IMR-90 (cell line): ENCODE data around the gene NEK9. TPM values are rescaled to one million over a fixed set of nuclear protein-coding genes. Genes with fewer than 3 reads are reported as not detected.

ENCODE experiments used
- ATAC-seq: fragments of 200-7000 bp; cut with Tn5 transposase; 2 replicates; pipeline ENCODE4 v1.9.1; 2020; ENCODE audit warnings: low read depth, mild to moderate bottlenecking, moderate library complexity
- BruUV-seq: library from RNA; stranded (reverse); fragments of 400-500 nt; replicated peaks from 2 replicates; lab custom pipeline; 2021; lab: Mats Ljungman, UMichigan
- CTCF ChIA-PET: fragments of 300-600 bp; formaldehyde crosslinking; extraction: SDS; loops from one replicate; lab custom pipeline; 2021; ENCODE audit warnings: antibody characterized with exemption; lab: Yijun Ruan, JAX
- POLR2A ChIA-PET: fragments of 300-600 bp; sonication (Branson Sonifier 250); formaldehyde crosslinking; loops from one replicate; lab custom pipeline; 2022; ENCODE audit warnings: antibody characterized with exemption; ENCODE audit not compliant: unreplicated experiment; lab: Charles Lee
- DNase-seq: peaks from one replicate; pipeline ENCODE4 v3.0.0; 2013
- H2AFZ ChIP-seq: replicated peaks from 2 replicates; pipeline ENCODE3; 2013; ENCODE audit warnings: low read length, mild to moderate bottlenecking; ENCODE audit not compliant: poor library complexity
- H2AK5ac ChIP-seq: 2 replicates; pipeline ENCODE4 v1.6.1; 2013; ENCODE audit warnings: low read depth, low read length, inconsistent platforms
- H2AK9ac ChIP-seq: replicated peaks from 2 replicates; pipeline ENCODE3; 2013; ENCODE audit warnings: mild to moderate bottlenecking, low read depth, low read length, moderate library complexity; ENCODE audit not compliant: poor library complexity
- H2BK120ac ChIP-seq: 2 replicates; pipeline ENCODE4 v1.6.1; 2013; ENCODE audit warnings: low read depth, low read length, inconsistent platforms
- H2BK15ac ChIP-seq: 3 replicates; pipeline ENCODE4 v1.6.1; 2013; ENCODE audit warnings: low read depth, low read length, inconsistent platforms
- H2BK20ac ChIP-seq: 2 replicates; pipeline ENCODE4 v1.6.1; 2013; ENCODE audit warnings: low read depth, mild to moderate bottlenecking, inconsistent platforms, low read length, moderate library complexity
- H2BK5ac ChIP-seq: 2 replicates; pipeline ENCODE4 v1.6.1; 2013; ENCODE audit warnings: mild to moderate bottlenecking, low read depth, low read length, inconsistent platforms; ENCODE audit not compliant: poor library complexity, severe bottlenecking
- H3K14ac ChIP-seq: replicated peaks from 2 replicates; pipeline ENCODE4 v1.6.1; 2013; ENCODE audit warnings: low read depth, low read length, inconsistent platforms
- H3K18ac ChIP-seq: 2 replicates; pipeline ENCODE4 v1.6.1; 2013; ENCODE audit warnings: low read depth, low read length, control low read depth
- H3K23ac ChIP-seq: 2 replicates; pipeline ENCODE4 v1.6.1; 2013; ENCODE audit warnings: low read depth, low read length, inconsistent platforms
- H3K27ac ChIP-seq: 2 replicates; pipeline ENCODE4 v1.5.1; 2013; ENCODE audit warnings: mild to moderate bottlenecking, control low read depth, low read length; ENCODE audit not compliant: insufficient read depth
- H3K27me3 ChIP-seq: 2 replicates; pipeline ENCODE4 v1.6.1; 2013; ENCODE audit warnings: low read length; ENCODE audit not compliant: control insufficient read depth, insufficient read depth
- H3K36me3 ChIP-seq: 2 replicates; pipeline ENCODE4 v1.6.1; 2013; ENCODE audit warnings: low read length, mixed read lengths; ENCODE audit not compliant: control insufficient read depth, insufficient read depth
- H3K4ac ChIP-seq: 2 replicates; pipeline ENCODE4 v1.6.1; 2013; ENCODE audit warnings: low read depth, low read length, inconsistent platforms
- H3K4me1 ChIP-seq: 2 replicates; pipeline ENCODE4 v1.6.1; 2013; ENCODE audit warnings: low read length, mixed read lengths; ENCODE audit not compliant: control insufficient read depth, insufficient read depth
- H3K4me2 ChIP-seq: 2 replicates; pipeline ENCODE4 v1.6.1; 2013; ENCODE audit warnings: low read depth, mild to moderate bottlenecking, control low read depth, low read length, moderate library complexity
- H3K4me3 ChIP-seq: 2 replicates; pipeline ENCODE4 v1.5.1; 2013; ENCODE audit warnings: low read depth, mild to moderate bottlenecking, control low read depth, low read length, moderate library complexity; ENCODE audit not compliant: insufficient read depth
- H3K56ac ChIP-seq: 2 replicates; pipeline ENCODE4 v1.6.1; 2013; ENCODE audit warnings: low read length, inconsistent platforms; ENCODE audit not compliant: insufficient read depth; ENCODE audit errors: extremely low read depth
- H3K79me1 ChIP-seq, 2 experiments: 2 replicates each; pipeline ENCODE4 v1.6.1; 2013; ENCODE audit warnings: low read length in 2 of 2, inconsistent platforms in 1 of 2, low read depth in 1 of 2
- H3K9ac ChIP-seq: 2 replicates; pipeline ENCODE4 v1.6.1; 2013; ENCODE audit warnings: low read depth, low read length, control low read depth
- H3K9me1 ChIP-seq: 2 replicates; pipeline ENCODE4 v1.6.1; 2013; ENCODE audit warnings: low read length, inconsistent platforms; ENCODE audit not compliant: insufficient read depth
- H3K9me3 ChIP-seq: 2 replicates; pipeline ENCODE4 v1.6.1; 2013; ENCODE audit warnings: low read length; ENCODE audit not compliant: control insufficient read depth, insufficient read depth
- H4K20me1 ChIP-seq: 2 replicates; pipeline ENCODE4 v1.6.1; 2013; ENCODE audit warnings: low read length, inconsistent platforms; ENCODE audit not compliant: insufficient read depth
- H4K5ac ChIP-seq: 2 replicates; pipeline ENCODE4 v1.6.1; 2013; ENCODE audit warnings: mild to moderate bottlenecking, low read depth, low read length, control low read depth
- H4K8ac ChIP-seq, 2 experiments: 2 replicates each; pipeline ENCODE4 v1.6.1; 2013; ENCODE audit warnings: low read depth in 2 of 2, low read length in 2 of 2, control low read depth in 1 of 2, inconsistent platforms in 1 of 2
- H4K91ac ChIP-seq: 2 replicates; pipeline ENCODE4 v1.6.1; 2013; ENCODE audit warnings: low read depth, low read length, inconsistent platforms; ENCODE audit not compliant: insufficient read depth
- BHLHE40 ChIP-seq: fragments of 150-350 bp; IDR thresholded peaks from 2 replicates; pipeline ENCODE4 v1.6.1; 2016; ENCODE audit warnings: mild to moderate bottlenecking, low read depth, low read length
- CEBPB ChIP-seq: IDR thresholded peaks from 2 replicates; pipeline ENCODE4 v1.6.1; 2012; ENCODE audit warnings: low read depth, low read length, improper control_type of control experiment
- CHD1 ChIP-seq: IDR thresholded peaks from 2 replicates; pipeline ENCODE4 v1.6.1; 2012; ENCODE audit warnings: low read depth, low read length, improper control_type of control experiment
- FOS ChIP-seq: fragments of 150-350 bp; IDR thresholded peaks from 2 replicates; pipeline ENCODE4 v1.6.1; 2016; ENCODE audit warnings: low read depth, low read length
- MAFK ChIP-seq: IDR thresholded peaks from 2 replicates; pipeline ENCODE4 v1.6.1; 2012; ENCODE audit warnings: low read depth, low read length, improper control_type of control experiment
- MAZ ChIP-seq: IDR thresholded peaks from 2 replicates; pipeline ENCODE4 v1.6.1; 2012; ENCODE audit warnings: low read depth, mild to moderate bottlenecking, low read length, improper control_type of control experiment, moderate library complexity, borderline replicate concordance
- MXI1 ChIP-seq: IDR thresholded peaks from 2 replicates; pipeline ENCODE4 v1.6.1; 2012; ENCODE audit warnings: low read depth, mild to moderate bottlenecking, low read length, moderate library complexity, borderline replicate concordance
- NFE2L2 ChIP-seq: fragments of 150-350 bp; IDR thresholded peaks from 2 replicates; pipeline ENCODE4 v1.6.1; 2016; ENCODE audit warnings: low read depth, mild to moderate bottlenecking, low read length
- POLR2A ChIP-seq: IDR thresholded peaks from 2 replicates; pipeline ENCODE4 v1.6.1; 2012; ENCODE audit warnings: mild to moderate bottlenecking, low read depth, low read length
- RAD21 ChIP-seq: IDR thresholded peaks from 2 replicates; pipeline ENCODE4 v1.6.1; 2012; ENCODE audit warnings: low read length, improper control_type of control experiment
- RCOR1 ChIP-seq: IDR thresholded peaks from 2 replicates; pipeline ENCODE4 v1.6.1; 2012; ENCODE audit warnings: mild to moderate bottlenecking, low read length, improper control_type of control experiment; ENCODE audit not compliant: insufficient replicate concordance
- RFX5 ChIP-seq: IDR thresholded peaks from 2 replicates; pipeline ENCODE4 v1.8.0; 2012; ENCODE audit warnings: low read depth, mild to moderate bottlenecking, low read length, moderate library complexity
- SMC3 ChIP-seq: fragments of 150-350 bp; IDR thresholded peaks from 2 replicates; pipeline ENCODE4 v1.6.1; 2016; ENCODE audit warnings: low read depth, mild to moderate bottlenecking, antibody characterized with exemption, low read length, moderate library complexity
- WGBS, 2 experiments: methylation state at CpG; one replicate each; pipeline versions ENCODE4 v1.1.5 to v1.1.7; 2013; ENCODE audit warnings: missing lambda C conversion rate in 2 of 2; ENCODE audit not compliant: insufficient read length in 1 of 2; ENCODE audit errors: extremely low coverage in 2 of 2; 5-methylcytosine and 5-hydroxymethylcytosine counted together
- dilution Hi-C: fragments of 300-500 bp; cut with HindIII; formaldehyde crosslinking; loops from one replicate; pipeline ENCODE4 v1.14.3; 2018; ENCODE audit warnings: low sequenced_read_pairs; ENCODE audit not compliant: unreplicated experiment
- in situ Hi-C: fragments of 300-500 bp; cut with MboI; formaldehyde crosslinking; loops from 3 replicates; pipeline ENCODE4 v1.14.3; 2019; ENCODE audit warnings: low sequenced_read_pairs, inconsistent platforms, mixed read lengths
- intact Hi-C: fragments of 100-400 bp; cut with micrococcal nuclease; formaldehyde crosslinking; loops from 2 replicates; pipeline ENCODE4 v1.10.0; 2022
- polyA plus RNA-seq, 3 experiments: library from polyadenylated mRNA; depleted of rRNA; stranded (reverse); fragments of >200 nt; gene quantifications; 2 replicates each; pipeline ENCODE4 v1.2.3, GENCODE V29; 2012; ENCODE audit warnings: low replicate concordance in 1 of 3
- total RNA-seq: library from RNA; depleted of rRNA; stranded (reverse); fragments of >200 nt; gene quantifications from 2 replicates; pipeline ENCODE4 v1.2.3, GENCODE V29; 2012
- TF ChIP-seq, protein P1 (sequence below): conservative IDR thresholded peaks from 2 replicates; pipeline ENCODE4 v1.5.1; 2012; ENCODE audit warnings: mild to moderate bottlenecking, low read depth, low read length, improper control_type of control experiment
- TF ChIP-seq, protein P2 (sequence below): fragments of 150-350 bp; IDR thresholded peaks from 2 replicates; pipeline ENCODE4 v1.6.1; 2017; ENCODE audit warnings: mild to moderate bottlenecking, antibody characterized with exemption, low read length, low read depth
- TF ChIP-seq, protein P3 (sequence below): fragments of 150-350 bp; IDR thresholded peaks from 2 replicates; pipeline ENCODE4 v1.6.1; 2016; ENCODE audit warnings: low read depth, mild to moderate bottlenecking, low read length, moderate library complexity, borderline replicate concordance

The NEK9 gene
- total and polyA plus RNA-seq, 2 of the 4 experiments (the other 2 are of a cell fraction): 22.9 to 23.2 TPM

DNA sequence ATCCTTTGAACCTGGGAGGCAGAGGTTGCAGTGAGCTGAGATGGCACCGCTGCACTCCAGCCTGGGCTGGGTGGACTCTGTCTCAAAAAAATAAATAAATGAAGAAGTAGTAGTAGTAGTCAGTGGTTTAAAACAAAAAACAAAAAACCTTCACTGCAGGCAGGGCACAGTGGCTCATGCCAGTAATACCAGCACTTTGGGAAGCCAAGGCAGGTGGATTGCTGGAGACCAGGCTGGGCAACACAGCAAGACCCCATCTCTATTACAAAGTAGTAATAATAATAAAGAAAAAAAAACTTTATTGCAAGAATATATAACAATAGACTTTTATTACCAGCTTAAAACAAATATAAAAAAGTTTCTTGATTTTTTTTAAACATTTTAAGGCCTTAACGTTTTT lies 13.8 kb upstream of the NEK9 start:
- no peak overlapping the region for H2BK5ac ChIP-seq
- peaks cover 5% of the 10 kb centered on the region; the same call in 1 of the 2 replicates for H3K36me3 ChIP-seq
- H4K91ac ChIP-seq: no peak overlapping the region
- H3K9ac ChIP-seq: no peak overlapping the region
- no CpG with 5 or more reads among the region's 2 CpGs for WGBS, 2 experiments
- no peaks in the 10 kb centered on the region for H3K9me3 ChIP-seq
- no peak overlapping the region for H3K56ac ChIP-seq
- ChIA-PET POLR2A (no interaction called here), CTCF (interaction anchor here (2.6 kb wide), 1 partner anchor 155 kb away, joined by 9 read pairs; no protein-coding TSS in a partner anchor)
- H4K5ac ChIP-seq: no peak overlapping the region
- dilution Hi-C loops: loop anchor here (25.0 kb wide), 1 partner anchor 172 kb away; no protein-coding TSS in a partner anchor
- H3K4ac ChIP-seq: no peak overlapping the region
- in situ Hi-C loops: no loop called here
- ATAC-seq (no peak), DNase-seq (no peak)
- no peak overlapping the region for H4K8ac ChIP-seq
- no peaks in the 10 kb centered on the region for H3K9me1 ChIP-seq
- intact Hi-C loops: loop anchor here (5.0 kb wide), 1 partner anchor 422 kb away; no protein-coding TSS in a partner anchor
- peaks cover 2% of the 10 kb centered on the region; the same call in 1 of the 2 replicates for H3K4me1 ChIP-seq
- no peak overlapping the region for H2AK5ac ChIP-seq
- H3K79me1 ChIP-seq: peaks cover 13 to 48% of the 10 kb centered on the region in 2 experiments; a peak in 3 of 4 replicates
- H3K23ac ChIP-seq: no peak overlapping the region
- TF ChIP-seq NFE2L2 (no peak), RAD21 (no peak), MAZ (no peak), RCOR1 (no peak), MXI1 (no peak), BHLHE40 (no peak), CEBPB (no peak), MAFK (no peak), POLR2A (no peak), FOS (no peak), RFX5 (no peak), CHD1 (no peak), SMC3 (no peak)
- TF ChIP-seq, protein P1, sequence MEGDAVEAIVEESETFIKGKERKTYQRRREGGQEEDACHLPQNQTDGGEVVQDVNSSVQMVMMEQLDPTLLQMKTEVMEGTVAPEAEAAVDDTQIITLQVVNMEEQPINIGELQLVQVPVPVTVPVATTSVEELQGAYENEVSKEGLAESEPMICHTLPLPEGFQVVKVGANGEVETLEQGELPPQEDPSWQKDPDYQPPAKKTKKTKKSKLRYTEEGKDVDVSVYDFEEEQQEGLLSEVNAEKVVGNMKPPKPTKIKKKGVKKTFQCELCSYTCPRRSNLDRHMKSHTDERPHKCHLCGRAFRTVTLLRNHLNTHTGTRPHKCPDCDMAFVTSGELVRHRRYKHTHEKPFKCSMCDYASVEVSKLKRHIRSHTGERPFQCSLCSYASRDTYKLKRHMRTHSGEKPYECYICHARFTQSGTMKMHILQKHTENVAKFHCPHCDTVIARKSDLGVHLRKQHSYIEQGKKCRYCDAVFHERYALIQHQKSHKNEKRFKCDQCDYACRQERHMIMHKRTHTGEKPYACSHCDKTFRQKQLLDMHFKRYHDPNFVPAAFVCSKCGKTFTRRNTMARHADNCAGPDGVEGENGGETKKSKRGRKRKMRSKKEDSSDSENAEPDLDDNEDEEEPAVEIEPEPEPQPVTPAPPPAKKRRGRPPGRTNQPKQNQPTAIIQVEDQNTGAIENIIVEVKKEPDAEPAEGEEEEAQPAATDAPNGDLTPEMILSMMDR: no peak
- TF ChIP-seq, protein P2, sequence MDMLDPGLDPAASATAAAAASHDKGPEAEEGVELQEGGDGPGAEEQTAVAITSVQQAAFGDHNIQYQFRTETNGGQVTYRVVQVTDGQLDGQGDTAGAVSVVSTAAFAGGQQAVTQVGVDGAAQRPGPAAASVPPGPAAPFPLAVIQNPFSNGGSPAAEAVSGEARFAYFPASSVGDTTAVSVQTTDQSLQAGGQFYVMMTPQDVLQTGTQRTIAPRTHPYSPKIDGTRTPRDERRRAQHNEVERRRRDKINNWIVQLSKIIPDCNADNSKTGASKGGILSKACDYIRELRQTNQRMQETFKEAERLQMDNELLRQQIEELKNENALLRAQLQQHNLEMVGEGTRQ: no peak
- TF ChIP-seq, protein P3, sequence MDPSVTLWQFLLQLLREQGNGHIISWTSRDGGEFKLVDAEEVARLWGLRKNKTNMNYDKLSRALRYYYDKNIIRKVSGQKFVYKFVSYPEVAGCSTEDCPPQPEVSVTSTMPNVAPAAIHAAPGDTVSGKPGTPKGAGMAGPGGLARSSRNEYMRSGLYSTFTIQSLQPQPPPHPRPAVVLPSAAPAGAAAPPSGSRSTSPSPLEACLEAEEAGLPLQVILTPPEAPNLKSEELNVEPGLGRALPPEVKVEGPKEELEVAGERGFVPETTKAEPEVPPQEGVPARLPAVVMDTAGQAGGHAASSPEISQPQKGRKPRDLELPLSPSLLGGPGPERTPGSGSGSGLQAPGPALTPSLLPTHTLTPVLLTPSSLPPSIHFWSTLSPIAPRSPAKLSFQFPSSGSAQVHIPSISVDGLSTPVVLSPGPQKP: no peak
- H3K14ac ChIP-seq: no peak overlapping the region
- H3K27ac ChIP-seq: no peak overlapping the region
- no peak overlapping the region for H2AK9ac ChIP-seq
- H3K4me3 ChIP-seq: no peak overlapping the region
- BruUV-seq: no TSS peak
- H4K20me1 ChIP-seq: peaks cover 14% of the 10 kb centered on the region
- H2BK20ac ChIP-seq: no peak overlapping the region
- no peak overlapping the region for H2BK15ac ChIP-seq
- H2BK120ac ChIP-seq: no peak overlapping the region
- H3K4me2 ChIP-seq: no peak overlapping the region
- no peaks in the 10 kb centered on the region for H3K27me3 ChIP-seq
- H2AFZ ChIP-seq: no peak overlapping the region
- no peak overlapping the region for H3K18ac ChIP-seq
